Measurements from ENCODE around the gene SDHAF2.
"Not testable (repeated sequence)": the region's sequence is repeated elsewhere in the genome, so short reads cannot be mapped to it uniquely, and the experiment has no call there.

Gene SDHAF2

DNA sequence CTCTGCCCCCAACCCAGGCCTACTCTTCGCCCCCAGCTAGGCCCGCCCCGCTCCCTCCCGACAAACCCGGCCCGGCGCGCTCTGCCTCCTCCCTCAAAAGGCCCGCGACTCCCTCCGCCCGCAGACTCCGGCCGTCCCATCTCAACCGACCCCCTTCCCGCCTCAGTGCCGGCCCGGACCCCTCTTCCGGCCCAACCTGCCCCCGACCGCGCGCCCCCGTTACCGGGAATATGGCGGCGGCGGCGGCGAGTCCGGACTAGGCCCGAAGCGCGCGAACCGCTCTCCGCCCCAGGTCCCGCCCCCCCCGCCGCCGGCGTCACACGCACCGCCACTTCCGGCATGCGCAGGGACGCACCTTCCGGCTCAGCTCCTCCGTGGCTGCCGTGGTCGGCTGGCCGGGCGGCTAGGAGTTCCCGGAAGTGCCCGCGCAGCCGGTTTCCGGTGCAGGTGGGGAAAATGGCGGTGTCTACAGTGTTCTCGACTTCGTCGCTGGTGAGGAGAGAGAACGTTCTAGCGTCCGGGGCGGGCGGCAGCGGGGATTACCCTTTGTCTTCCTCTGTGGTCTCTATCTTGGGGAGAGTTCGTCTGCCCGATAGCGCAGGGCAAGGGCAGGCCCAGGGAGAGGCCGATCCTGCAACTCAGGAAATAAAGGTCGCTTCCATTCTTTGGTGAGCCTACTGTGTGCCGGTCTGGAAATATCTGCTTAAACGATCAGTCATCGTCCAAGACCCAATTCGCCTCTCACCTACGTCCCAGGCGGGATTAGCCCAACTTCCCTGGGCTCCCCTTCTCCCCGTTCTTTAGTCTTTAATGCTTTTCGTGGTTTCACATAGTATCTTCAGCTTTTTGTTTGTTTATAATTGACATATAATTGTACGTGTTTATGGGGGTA, at the start of gene SDHAF2, which contains the start of gene CPSF7:
TSS of gene SDHAF2 (plus strand) at position 434 of the 892 bp plus-strand sequence. CDS start at position 457, 23 bp downstream.
TSS of gene CPSF7 (minus strand) at position 285 of the 892 bp plus-strand sequence. CDS start 740 bp downstream, outside the sequence.
- peak; percentile 84 to 88 for DNase-seq (ENCODE audit: low read depth in 2 of 2)

DNA sequence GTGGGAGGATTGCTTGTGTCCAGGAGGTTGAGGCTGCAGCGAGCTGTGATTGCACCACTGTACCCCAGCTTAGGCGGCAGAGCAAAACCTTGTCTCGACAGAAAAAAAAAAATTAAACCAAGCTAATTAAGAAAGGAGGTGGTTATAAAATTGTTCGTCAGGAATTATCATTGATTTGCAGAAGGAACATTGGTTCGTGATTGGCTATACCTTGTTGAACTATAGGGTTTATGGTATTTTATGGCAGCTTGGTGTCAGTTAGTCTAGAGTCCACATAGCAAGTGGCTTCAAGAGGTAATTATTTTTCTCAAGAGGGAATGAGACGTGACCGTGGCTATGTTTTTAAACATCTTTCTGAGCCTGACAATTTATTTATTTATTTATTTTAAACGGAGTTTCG, 49.0 kb upstream of the SDHAF2 start:
- DNase-seq (ENCODE audit: low read depth in 2 of 2), result no peak

DNA sequence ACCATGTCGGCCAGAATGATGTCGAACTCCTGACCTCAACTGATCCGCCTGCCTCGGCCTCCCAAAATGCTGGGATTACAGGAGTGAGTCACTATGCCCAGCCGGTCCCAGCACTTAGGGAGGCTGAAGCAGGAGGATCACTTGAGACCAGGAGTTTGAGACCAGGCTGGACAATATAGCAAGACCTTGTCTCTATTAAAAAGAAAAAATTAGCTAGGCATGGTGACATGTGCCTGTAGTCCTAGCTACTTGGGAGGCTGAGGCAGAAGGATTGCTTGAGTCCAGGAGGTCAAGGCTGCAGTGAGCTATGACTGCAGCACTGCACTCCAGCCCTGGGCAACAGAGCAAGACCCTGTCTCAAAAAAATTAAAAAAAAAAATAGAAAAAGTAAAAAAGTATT, 46.1 kb upstream of the SDHAF2 start:
- not testable (repeated sequence) for DNase-seq (ENCODE audit: low read depth in 2 of 2)

DNA sequence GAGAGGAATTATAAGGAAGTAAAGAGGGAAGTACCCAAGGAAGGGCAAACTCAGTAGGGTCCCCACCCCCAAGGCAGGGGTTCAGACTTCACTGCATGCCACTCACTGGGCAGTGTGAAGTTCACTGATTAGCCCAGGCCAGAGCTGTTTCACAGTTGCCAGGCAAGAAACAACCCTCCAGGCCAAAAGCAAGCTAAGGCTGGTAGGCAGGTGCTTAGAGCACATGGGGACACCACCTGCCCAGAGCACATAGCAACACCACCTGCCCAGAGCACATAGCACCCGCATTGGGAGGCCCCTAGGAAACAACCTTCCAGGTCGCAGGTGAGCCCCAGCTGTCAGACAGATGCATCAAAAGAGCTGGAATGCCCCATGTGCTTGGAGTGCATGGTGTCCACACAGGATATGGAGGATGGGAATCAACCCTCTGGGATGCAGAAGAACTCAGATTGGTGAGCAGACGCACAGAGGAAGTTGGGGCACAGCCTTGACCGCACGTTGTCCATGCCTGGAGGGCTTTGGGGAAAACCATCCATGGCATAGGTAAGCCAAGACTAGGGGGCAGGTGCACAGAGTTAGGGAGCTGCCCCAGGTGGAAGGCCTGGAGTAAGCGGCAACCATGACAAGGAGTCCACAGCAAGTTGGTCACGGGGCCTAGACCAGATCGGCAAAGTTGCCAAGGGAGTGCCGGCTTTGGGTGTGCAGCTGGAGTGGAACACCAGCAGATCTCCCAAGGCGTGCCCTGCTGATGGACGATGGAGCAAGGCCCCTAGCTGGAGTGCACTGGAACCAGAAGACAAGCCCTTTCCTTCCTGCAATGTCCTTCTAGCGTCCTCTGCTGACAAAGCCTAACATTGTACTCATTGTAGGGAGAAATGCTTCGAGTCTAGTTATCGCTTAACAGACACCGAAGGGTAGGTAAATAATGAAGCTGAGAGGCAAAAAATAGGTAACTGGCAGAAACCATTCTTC, 45.4 kb upstream of the SDHAF2 start:
- DNase-seq (ENCODE audit: low read depth in 2 of 2), result no peak

DNA sequence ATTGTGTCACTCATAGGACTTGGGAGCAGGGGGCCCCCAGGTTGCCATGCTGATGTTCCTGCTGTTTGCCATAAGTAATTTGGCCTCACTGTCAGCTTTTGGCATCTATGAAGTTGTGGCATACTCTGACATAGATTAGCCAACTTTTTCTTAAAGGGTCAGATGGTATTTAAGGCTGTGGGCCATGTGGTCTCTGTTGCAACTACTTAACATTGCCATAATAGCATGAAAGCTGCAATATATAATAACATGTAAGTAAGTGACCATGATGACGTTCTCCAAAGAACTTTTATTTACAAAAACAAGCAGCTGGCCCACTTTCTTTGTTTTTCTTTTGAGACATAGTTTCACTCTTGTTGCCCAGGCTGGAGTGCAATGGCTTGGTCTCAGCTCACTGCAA, 39.8 kb upstream of the SDHAF2 start:
- DNase-seq (ENCODE audit: low read depth in 2 of 2), result no peak

DNA sequence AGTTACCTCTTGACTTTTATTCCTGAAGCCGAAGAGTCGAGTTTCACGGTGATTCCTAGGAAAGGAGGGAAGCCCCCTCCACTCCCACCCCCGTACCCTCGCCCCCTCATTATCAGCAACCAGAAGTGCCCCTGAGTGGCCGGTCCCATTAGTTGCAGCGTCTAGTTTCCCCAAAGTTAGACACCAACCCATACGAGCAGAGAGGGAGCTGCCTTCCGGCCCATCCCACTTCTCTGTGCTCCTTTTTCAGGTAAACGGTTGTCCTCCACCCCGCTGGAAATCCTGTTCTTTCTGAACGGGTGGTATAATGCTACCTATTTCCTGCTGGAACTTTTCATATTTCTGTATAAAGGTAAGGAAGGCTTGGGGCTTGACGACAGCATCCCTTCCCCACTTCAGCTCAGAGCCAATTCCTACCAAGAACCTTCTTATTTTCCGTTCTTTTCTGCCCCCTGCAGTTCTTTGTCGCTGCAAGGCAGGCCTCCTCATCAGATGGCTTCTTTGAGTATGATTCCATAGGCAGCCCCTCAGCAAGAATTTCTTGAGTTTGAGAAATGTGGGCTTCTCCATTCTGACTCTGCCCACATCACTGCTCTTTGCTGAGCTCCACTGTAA, 36.8 kb upstream of the SDHAF2 start:
- no peak for DNase-seq (ENCODE audit: low read depth in 2 of 2)

DNA sequence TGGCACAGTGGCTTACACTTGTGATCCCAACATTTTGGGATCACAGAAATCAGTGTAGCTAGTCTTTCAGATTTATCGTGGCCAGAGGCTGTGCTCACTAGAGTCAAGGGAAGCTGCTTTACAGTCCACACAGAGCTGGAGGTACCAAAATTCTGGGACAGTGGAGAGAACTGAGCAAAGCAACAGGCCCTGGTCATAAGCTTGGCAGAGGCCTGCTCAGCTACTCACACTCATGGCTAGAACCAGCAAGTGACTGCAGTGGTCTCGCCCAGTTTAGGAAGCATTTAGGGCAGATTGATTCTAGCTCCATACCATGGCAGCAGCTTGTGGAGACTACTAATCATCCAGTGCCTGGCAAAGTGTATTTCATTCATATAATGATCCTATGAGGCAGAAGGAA, 28.8 kb upstream of the SDHAF2 start:
- DNase-seq (ENCODE audit: low read depth in 2 of 2), result no peak

DNA sequence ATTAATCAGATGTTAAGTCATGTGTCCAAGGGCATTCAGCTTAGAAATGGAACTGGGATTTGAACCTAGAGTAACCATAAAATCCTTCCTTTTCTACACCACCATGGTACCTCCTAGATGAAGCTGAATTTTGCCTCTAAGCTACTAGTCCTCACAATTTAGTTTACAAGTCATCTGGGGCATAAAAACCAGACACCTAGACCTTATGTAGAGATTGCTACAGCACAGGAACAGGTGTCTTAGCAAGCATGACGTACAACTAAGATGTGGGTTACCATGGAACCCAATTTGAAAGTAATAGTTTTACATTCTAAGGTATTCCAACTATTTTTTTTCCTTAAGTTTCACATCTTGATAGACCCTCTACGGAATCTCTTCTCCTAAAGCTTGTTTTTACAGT, 28.4 kb upstream of the SDHAF2 start:
- DNase-seq (ENCODE audit: low read depth in 2 of 2), result no peak

DNA sequence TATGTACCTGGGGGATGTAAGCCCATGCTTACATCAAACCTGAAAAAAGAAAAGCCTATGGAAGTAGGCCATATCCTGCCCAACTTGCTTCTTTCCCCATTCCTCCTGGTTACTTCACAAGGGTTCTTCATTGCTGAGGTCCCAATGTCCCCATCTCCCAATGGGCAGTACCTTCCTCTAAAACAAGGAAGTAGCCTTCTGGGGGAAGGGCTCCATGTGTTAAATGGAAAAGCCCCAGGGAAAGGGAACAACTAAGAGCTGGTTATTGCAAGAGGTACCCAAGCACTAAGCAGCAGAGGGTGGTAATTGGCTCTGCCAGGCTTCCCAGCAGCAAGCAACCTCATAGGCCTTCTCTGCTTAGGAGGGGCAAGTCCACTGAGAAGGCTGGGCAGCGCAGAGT, 26.3 kb upstream of the SDHAF2 start:
- no peak for DNase-seq (ENCODE audit: low read depth in 2 of 2)

DNA sequence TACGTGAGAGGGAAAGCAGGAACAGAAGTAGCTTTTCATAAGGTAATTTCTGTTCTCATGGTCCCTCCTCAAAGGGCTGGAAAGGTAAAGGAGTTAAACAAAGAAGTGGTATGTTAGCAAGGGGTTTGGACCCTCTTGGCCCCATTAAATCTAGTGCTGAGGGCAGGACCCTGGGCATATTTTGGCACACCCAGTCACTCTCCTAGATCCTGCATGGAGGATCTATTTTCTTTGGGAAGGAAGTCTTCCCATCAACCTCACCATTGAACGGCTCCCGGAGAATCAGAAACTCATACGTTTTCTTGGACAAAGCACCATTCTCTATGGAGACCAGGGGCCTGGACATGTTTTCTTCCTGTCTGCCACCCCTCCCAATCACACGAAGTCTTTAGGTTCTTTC, 25.8 kb upstream of the SDHAF2 start:
- DNase-seq (ENCODE audit: low read depth in 2 of 2), result no peak

DNA sequence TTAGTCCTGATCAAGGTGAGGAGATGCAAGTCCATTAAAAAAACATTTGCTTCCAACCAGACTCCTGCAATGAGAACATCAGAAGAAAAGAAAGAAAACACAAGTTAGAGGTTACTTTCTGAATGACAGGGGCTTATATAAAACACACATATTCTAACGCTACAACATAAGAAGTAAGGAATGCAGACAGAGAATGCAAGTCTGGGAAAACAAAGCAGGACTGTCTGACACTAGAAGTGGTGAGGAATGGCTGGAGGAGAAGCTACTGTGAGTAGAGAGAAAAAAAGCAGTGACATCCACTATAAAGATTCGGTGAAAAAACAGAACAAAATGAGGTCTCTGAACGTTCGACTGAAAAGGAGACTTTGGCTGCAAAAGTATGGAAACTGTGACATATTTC, 25.3 kb upstream of the SDHAF2 start:
- no peak for DNase-seq (ENCODE audit: low read depth in 2 of 2)

DNA sequence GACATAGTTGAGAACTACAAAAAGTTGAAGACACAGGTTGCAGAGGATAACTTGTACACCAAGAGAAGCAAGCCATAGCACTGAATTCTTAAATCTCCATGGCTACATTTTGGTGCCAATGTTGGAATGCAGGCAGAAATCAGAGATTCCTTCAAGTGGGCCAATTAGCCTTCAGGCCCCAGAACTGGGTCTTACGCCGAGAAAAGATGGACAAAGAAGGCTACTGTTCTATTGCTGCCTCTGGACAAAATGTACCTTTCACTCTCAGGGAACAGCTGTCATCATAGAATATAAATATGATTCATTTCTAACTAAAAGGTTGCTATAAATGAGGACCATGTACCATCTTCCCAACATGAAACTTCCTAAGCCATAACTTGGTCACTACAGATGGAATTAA, 23.9 kb upstream of the SDHAF2 start:
- no peak for DNase-seq (ENCODE audit: low read depth in 2 of 2)

DNA sequence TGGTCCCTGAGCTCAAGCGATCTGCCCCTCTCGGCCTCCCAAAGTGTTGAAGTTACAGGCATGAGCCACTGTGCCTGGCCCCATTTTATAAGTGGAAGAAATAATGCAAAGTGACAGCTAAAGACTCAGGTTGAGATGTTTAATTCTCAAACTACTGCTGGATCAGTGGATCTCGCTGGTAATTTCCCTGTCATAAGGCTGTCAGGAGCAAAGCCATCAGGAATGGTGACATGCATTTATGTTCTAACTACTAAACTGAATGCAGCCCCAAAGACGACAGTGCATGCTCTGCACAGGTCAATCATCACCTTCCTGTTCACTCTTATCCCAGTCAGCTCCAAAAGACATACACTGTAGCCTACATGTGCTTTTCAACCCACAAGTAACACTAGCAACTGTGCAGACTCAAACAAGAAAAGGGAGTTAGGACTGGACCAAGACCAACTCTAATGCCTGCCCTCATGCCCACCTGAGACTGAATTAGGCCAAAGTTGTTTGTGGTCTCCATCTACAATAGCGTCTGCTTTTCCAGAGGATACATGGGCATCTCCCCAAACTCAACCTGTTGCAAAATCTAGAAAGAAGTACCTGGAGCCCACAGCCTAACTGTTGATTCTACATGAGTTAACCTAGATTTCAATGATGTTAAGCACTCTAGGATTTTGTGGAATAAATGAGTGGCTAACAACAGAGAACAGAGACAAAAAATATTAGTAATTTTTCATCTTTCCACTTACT, 22.8 kb upstream of the SDHAF2 start:
- no peak for DNase-seq (ENCODE audit: low read depth in 2 of 2)

DNA sequence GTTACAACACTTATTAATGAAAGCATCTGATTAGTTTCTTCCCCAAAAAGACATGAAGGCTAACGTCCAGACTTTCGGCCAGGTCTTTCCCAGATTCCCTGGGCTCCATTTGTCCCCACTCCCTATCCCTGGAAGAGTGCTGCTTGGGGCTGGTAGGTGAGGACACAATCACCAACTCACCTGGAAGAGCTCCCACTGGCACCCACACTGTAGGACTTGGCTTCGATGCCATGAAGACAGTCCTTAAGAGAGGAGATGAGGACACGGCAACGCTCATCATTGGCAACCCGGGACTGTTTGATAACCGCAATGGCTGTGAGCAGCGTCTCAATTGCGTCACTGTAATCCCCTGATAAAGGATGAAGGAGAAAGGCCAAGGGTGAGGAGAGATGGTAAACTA, 18.3 kb upstream of the SDHAF2 start:
- DNase-seq (ENCODE audit: low read depth in 2 of 2), result no peak

DNA sequence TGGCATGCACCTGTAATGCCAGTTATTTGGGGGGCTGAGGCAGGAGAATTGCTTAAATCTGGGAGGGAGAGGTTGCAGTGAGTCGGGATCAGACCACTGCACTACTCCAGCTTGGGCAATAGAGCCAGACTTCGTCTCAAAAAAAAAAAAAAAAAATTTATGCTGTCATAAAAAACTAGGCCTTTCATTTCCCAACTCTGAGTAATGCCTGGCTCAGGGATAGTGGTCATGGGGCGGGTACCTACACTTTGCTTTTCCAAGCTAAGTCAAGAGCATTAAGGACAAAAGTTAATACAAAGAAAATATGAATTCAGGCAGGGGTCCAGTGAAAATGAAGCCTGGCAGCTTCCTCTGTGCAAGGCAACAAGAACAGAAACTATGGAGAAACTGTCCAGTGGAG, 16.4 kb upstream of the SDHAF2 start:
- DNase-seq (ENCODE audit: low read depth in 2 of 2), result no peak

DNA sequence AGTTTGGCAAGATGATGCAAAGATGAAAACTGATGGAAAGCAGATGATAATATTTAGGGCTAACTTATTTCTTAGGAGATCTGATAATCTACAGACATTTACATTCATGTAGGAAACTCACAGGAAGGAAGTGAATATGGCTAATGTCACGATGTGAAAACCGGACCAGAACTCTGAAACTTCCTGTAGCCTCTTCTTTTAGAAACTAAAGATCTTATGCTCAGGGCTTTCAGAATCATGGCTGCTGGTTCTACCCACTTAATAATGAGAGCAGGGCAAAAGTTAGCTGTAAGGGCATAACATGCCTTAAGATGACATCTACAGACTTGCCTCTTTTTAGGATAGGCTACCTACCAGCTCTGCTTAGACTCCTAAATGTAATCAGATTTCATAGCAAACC, 15.4 kb upstream of the SDHAF2 start:
- no peak for DNase-seq (ENCODE audit: low read depth in 2 of 2)

DNA sequence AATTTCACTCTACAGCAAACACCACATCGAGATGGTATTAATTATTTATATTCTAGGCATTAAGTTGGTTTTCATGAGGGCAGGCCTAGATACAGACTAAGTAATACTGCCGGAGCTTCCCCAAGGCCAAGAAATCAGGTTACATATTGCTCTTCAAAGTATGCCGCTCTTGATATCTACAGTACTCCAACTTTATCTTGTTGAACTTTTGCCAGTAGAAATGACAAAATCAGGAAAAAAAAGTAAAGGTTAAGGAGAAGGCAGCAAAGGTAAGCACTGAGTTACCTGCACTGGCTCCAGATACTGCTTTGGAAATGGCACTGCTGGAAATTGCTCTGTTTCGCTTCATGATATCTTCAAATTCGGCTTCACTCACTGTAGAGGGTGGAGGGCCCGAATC, 14.5 kb upstream of the SDHAF2 start:
- no peak for DNase-seq (ENCODE audit: low read depth in 2 of 2)

DNA sequence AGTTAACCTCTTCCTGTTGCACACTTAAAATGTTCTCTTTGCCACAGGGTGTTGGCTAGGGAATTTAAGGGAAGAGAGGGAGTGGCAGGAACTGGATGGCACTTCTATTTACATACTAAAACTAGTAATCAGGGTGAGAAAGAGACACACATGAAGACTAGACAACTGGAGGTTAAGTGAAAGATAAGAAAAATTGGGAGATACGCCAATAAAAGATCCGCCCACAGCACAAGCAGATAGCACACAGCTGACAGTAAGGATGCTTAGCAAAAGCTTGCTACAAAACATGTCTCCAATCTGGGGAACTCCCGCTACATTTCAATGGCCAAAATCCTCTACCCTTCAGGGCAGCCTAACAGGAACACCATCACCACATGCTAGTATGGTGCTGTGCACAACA, 13.0 kb upstream of the SDHAF2 start:
- DNase-seq (ENCODE audit: low read depth in 2 of 2), result no peak

DNA sequence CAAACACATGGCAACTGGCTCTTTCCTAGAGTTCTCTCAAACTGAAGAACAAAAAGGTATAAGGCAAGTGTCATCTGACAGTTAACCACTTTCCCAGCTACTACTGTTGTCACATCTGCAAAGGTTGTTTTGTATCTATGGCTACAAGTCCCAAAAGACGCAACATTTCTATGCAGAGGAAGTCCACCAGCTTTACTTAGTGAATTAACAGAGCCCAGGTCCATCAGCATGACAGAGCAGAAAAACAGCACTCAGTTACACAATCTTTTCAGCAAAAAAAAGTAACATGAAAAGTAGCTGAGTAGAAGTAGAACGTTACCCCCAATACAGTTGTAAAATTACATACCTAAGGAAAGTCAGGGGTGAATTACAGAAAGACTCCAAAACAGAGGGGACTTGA, 12.3 kb upstream of the SDHAF2 start:
- DNase-seq (ENCODE audit: low read depth in 2 of 2), result no peak

DNA sequence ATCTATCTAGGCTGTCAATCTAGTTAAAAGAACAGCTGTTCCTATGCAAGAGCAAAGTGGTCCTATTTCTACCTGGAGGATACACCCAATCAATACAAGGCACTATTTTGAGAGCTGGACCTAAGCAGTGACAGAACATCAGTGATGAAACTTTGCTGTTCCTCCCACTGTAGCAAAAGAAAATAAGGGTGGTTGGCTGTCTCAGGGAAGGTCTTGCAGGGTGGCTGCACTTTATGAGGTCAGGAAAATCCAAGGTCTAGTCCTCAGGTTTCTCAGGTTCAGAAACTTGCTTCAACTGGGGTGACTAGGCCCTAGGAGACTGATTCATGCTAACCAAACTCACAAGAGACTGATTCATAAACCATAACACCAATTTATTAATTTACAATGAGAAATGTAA, 11.8 kb upstream of the SDHAF2 start:
- DNase-seq (ENCODE audit: low read depth in 2 of 2), result no peak

DNA sequence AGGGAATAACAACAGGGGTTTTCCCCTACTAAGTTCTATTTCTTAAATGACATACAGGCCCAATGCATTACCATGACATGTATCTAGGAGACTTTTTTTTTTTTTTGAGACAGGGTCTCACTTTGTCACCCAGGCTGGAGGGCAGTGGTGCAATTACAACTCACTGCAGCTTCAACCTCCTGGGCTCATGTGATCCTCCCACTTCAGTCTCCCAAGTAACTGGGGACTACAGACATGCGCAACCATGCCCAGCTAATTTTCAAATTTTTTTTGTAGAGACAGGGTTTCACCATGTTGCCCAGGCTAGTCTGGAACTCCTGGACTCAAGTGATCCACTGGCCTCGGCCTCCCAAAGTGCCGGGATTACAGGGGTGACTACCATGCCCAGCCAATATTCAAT, 7.7 kb upstream of the SDHAF2 start:
- DNase-seq (ENCODE audit: low read depth in 2 of 2), result no peak

All from fibroblast of skin of left quadriceps (primary cell).